Erythroblast (primary cell): Measurements from ENCODE around the gene IDUA.

ENCODE experiments used
- GATA1 ChIP-seq: IDR thresholded peaks from 2 replicates; pipeline ENCODE4 v1.6.1; 2011; ENCODE audit warnings: low read depth, mild to moderate bottlenecking, control low read depth, low read length, moderate library complexity
- POLR2A ChIP-seq: IDR thresholded peaks from 2 replicates; pipeline ENCODE4 v1.6.1; 2011; ENCODE audit warnings: mild to moderate bottlenecking, low read length

GRCh38 chr4:1001561-1002130 is 14.8 kb downstream of the IDUA start:
- TF ChIP-seq POLR2A (peak; percentile 30), GATA1 (no peak)
